NCI-H226 (cell line): ENCODE results near the gene CAMSAP2.
"Not testable (repeated sequence)": the region's sequence is repeated elsewhere in the genome, so short reads cannot be mapped to it uniquely, and the experiment has no call there.

Experiments
- DNase-seq: peaks from one replicate; pipeline ENCODE4 v3.0.0-alpha.2; 2015

Gene CAMSAP2

GRCh38 chr1:200738949-200739651, 407 bp downstream of the CAMSAP2 start:
- peak; percentile 81 for DNase-seq

GRCh38 chr1:200739702-200740570, 1.2 kb downstream of the CAMSAP2 start:
- no peak for DNase-seq

GRCh38 chr1:200740571-200741208, 2.0 kb downstream of the CAMSAP2 start:
- DNase-seq, result no peak

GRCh38 chr1:200741551-200742207, 3.0 kb downstream of the CAMSAP2 start:
- DNase-seq, result no peak

GRCh38 chr1:200744143-200744542, 5.5 kb downstream of the CAMSAP2 start:
- no peak for DNase-seq

- DNase-seq, result no peak
Measured at GRCh38 chr1:200749090-200749489, 10.4 kb downstream of the CAMSAP2 start.

GRCh38 chr1:200750749-200751148, 12.1 kb downstream of the CAMSAP2 start:
- not testable (repeated sequence) for DNase-seq

- no peak for DNase-seq
Measured at GRCh38 chr1:200751717-200752116, 13.0 kb downstream of the CAMSAP2 start.

GRCh38 chr1:200753650-200754198, 15.0 kb downstream of the CAMSAP2 start:
- DNase-seq, result no peak

GRCh38 chr1:200755456-200755855, 16.8 kb downstream of the CAMSAP2 start:
- DNase-seq, result no peak

- no peak for DNase-seq
Measured at GRCh38 chr1:200762089-200762488, 23.4 kb downstream of the CAMSAP2 start.

- no peak for DNase-seq
Measured at GRCh38 chr1:200767321-200767720, 28.6 kb downstream of the CAMSAP2 start.

- peak; percentile 67 for DNase-seq
Measured at GRCh38 chr1:200771625-200772555, 33.2 kb downstream of the CAMSAP2 start.

GRCh38 chr1:200774311-200774710, 35.6 kb downstream of the CAMSAP2 start:
- DNase-seq, result no peak

GRCh38 chr1:200774735-200775444, 36.2 kb downstream of the CAMSAP2 start:
- DNase-seq, result no peak

- DNase-seq, result no peak
Measured at GRCh38 chr1:200775850-200776249, 37.2 kb downstream of the CAMSAP2 start.

GRCh38 chr1:200776949-200777348, 38.3 kb downstream of the CAMSAP2 start:
- peak; percentile 38 for DNase-seq

GRCh38 chr1:200778766-200779165, 40.1 kb downstream of the CAMSAP2 start:
- peak; percentile 22 for DNase-seq

GRCh38 chr1:200779326-200779725, 40.6 kb downstream of the CAMSAP2 start:
- no peak for DNase-seq

- no peak for DNase-seq
Measured at GRCh38 chr1:200780545-200781369, 42.1 kb downstream of the CAMSAP2 start.
